GM19395 (cell line): ENCODE measurements around the gene PTDSS2.
"Not testable (repeated sequence)": the region's sequence is repeated elsewhere in the genome, so short reads cannot be mapped to it uniquely, and the experiment has no call there.

ENCODE experiments used
- ATAC-seq: cut with Tn5 transposase; IDR thresholded peaks from one replicate; pipeline ENCODE4 v1.9.1; 2021; ENCODE audit warnings: mild to moderate bottlenecking, moderate library complexity; ENCODE audit not compliant: unreplicated experiment

The PTDSS2 gene

GRCh38 chr11:449889-450808 lies at the start of gene PTDSS2:
Gene PTDSS2 (plus strand): TSS chr11:450279. CDS start chr11:450456, 177 bp downstream.
- peak; percentile 81 for ATAC-seq

- ATAC-seq: not testable (repeated sequence)
These were observed 48.9 kb upstream of the PTDSS2 start for GRCh38 chr11:401196-401595.

- no peak for ATAC-seq
These were observed 46.9 kb upstream of the PTDSS2 start for GRCh38 chr11:403021-403760.

DNA sequence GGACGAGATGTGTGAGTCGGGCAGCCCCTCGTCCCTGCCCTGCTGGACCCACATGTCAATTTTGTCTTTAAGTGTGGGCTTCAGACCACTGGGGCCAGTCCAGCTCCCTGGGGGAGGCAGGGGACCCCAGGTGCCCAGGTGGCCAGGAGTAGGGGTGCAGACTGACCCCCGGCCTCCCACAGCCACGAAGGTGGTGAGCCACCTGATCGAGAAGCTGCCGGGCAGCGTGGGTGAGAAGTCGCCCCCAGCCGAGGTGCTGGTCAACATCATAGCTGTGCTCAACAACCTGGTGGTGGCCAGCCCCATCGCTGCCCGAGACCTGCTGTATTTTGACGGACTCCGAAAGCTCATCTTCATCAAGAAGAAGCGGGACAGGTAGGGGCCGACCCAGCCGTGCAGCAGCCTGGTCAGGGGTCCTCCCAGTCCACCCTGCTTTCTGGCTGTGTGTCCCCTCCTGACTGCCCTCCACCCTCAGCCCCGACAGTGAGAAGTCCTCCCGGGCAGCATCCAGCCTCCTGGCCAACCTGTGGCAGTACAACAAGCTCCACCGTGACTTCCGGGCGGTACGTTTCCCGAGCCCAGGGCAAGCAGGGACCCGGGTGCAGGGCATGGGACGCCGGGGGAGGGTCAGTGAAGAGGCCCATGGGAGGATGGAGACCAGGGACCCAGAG lies 46.2 kb upstream of the PTDSS2 start:
- ATAC-seq: no peak

DNA sequence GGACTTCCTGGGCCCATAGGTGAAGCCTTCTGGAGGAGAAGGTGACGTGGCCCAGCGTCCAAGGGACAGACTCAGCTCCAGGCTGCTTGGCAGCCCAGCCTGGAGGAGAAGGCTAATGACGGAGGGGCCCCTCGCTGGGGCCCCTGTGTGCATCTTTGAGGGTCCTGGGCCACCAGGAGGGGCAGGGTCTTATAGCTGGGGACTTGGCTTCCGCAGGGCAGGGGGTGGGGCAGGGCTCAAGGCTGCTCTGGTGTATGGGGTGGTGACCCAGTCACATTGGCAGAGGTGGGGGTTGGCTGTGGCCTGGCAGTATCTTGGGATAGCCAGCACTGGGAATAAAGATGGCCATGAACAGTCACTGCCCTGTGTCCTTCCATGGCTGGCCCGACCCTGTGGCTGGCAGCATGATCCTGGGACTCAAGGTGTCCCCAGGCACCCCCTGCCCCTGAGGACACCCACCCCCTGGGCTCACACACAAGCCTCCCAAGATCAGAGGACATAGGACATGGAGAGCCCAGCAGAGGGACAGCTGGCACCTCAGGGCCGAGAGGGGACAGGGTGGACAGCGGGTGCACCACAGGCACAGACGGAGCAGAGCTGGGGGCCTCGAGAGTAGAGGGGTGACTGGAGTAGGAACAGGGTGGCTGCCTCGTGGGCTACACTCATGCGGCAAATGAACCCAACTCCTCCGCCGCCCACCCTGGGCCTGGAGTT lies 45.4 kb upstream of the PTDSS2 start:
- ATAC-seq: no peak

DNA sequence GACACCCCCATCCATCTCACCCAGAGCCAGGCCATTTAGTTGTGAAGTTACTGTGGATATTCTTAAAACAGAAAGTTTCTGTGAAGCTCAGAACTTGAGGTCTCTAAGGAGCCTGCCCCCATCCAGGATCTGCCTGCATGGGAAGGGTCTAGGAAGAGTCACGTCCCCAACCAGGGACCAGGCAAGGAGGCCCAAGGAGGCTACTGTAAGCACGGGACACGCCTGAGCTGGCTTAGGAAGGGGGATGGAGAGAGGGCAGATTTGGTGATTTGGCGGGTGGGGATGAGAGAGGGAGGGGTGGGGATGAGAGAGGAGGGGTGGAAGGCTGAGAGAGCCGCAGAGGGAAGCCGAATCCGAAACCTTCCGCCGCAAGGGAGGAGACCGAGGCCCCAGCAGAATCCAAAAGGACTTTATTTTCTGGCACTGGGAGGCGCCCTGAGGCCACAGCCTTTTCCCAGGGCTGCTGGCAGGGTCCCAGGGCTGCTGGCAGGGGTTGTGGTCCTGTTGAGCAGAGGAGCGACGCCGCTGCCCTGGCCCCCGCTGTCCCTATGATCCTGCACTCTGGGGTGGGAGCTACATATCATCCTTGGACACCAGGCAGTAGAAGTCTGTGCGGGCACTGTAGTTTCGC lies 44.6 kb upstream of the PTDSS2 start:
- no peak for ATAC-seq

DNA sequence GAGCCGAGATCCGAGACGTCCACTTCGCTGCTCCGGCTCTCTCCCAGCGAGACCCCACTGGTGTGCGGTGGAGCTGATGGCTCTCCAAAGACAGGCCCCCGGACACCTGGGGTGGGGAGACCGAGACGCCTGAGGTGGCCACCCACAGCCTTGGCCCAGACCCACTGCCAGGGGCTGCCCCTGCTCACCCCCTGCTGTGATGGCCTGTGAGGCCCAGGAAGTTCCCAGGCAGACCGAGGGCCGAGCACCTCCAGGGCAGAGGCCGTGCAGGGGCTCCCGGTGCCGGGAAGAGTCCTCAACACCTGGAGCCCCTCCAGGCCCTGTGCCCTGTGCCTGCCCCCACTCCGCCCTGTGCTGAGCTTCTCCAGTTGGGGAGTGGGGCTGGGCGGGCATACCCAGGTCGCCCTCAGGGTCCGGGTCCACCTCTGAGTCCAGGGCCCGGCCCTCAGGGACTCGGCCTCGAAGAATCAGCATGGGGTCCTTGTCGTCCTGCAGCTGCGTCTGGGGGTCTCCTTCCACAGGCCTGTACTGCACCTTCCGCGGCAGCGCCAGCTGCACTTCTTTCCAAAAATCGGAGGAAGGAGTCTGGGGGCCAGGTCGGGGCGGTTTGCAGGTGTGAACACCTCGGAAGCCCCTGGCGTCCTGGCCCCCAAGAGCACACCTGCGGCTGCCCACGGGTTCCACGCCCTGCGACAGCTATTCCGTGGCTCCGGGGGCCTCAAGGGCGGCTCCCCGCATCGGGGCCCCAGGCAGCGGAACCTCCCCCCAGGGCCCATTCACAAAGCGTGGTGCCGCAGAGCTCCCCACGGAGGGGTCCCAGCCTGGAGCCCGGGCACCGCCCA lies 43.9 kb upstream of the PTDSS2 start:
- ATAC-seq: no peak

DNA sequence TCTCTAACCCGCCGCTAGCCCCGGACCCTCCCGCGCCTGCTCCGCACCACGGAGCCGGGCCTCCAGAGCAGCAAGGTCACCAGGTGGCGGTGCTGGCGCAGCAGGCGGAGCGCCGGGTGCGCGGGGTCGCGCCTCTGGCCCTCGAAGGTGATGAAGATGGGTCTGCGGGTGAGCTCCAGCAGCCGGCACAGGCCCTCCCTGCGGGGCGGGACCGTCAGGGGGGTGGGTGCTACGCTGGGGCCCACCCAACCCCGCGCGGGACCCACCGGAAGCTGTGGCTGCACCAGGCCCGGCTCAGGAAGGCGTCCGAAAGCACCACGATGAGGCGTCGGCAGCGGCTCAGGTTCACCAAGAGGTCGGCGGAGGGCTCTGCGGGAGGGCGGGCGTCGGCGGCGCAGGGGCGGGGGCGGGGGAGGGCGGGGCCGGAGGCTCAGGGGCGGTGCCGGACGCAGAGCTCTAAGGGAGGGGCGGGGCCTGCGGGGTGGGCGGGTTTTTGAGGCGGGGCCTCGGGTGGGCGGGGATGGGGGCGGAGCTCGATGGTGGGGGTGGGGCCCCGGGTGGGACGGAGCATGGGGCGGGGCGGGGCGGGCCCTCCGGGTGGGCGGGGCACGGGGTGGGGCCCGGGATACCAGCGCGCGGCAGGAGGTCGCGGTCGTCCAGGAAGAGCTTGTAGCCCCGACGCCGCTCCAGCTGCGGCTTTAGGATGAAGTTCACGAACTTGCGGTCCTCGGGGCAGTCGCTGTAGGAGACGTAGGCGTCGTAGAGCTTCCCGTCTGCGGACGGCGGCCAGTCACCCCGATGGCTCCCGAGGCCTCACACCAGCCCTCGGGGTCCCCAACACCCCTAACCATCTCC lies 43.1 kb upstream of the PTDSS2 start:
- ATAC-seq: peak; percentile 72

GRCh38 chr11:407651-408123 lies 42.4 kb upstream of the PTDSS2 start:
- ATAC-seq: no peak

DNA sequence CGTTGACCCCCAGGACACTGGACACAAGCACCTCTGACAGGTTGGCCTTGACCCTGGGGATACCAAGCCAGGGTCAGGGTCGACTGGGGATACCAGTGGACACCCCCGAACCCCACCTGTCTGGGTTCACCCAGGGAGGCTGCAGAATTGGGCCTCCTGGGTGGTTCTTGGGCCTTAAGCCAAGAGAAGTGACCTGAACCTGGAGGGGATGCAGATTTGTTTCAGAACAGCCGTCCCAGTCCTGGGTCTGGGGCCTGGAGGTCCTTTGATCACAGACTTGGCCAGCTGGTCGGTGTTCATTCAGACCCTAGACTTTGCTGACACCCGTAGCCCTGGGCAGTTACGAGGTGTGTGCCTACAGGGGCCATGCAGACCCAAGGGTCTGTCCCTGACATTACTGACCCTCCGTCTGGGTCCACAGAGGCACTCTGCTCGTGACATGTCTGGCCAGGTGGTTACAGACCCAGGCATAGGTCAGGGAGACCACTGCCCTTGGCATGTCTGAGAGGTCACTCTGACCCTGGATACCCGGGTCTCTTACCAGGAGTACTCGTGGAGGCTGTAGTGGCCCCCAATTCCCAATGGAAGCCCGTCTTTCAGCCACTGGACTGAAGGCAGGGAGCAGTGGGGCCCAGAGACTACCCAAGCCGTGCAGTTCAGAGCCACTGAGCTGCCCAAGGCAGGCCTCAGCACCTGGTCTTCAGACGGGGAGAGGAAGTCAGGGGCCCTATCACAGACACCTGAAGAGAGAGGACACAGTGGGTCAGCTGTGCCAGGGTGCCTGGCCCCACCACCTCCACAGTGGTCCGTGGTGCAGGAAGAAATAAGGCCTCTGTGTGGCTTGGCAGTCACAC lies 41.7 kb upstream of the PTDSS2 start:
- ATAC-seq: no peak

DNA sequence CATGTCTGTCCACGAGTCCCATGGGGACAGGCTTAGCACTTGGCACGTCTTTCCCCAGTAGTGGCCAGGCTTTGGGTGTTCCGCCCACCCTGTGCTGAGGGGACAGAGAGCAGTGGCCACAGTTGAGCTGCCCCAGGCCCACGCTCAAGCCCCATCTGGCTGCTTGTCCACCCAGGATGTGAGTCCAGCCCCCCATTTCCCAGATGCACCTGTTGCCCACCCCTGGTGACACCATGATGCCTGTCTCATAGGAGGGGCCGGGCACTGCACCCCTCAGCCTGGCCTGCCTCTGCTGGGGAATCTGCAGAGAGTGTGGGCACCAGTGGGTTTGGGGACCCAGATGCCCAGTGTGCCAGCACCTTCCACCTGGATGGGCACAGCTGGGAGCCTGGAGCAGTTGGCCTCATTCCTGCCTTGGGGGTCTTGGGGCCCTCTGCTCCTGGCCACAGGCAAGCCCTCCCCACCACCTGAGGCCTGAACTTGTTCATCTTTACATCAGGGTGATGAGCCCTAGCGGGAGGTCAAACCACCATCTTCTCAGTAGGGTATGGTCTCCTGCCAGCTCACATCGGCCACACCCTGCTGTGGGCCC lies 41.0 kb upstream of the PTDSS2 start:
- no peak for ATAC-seq

DNA sequence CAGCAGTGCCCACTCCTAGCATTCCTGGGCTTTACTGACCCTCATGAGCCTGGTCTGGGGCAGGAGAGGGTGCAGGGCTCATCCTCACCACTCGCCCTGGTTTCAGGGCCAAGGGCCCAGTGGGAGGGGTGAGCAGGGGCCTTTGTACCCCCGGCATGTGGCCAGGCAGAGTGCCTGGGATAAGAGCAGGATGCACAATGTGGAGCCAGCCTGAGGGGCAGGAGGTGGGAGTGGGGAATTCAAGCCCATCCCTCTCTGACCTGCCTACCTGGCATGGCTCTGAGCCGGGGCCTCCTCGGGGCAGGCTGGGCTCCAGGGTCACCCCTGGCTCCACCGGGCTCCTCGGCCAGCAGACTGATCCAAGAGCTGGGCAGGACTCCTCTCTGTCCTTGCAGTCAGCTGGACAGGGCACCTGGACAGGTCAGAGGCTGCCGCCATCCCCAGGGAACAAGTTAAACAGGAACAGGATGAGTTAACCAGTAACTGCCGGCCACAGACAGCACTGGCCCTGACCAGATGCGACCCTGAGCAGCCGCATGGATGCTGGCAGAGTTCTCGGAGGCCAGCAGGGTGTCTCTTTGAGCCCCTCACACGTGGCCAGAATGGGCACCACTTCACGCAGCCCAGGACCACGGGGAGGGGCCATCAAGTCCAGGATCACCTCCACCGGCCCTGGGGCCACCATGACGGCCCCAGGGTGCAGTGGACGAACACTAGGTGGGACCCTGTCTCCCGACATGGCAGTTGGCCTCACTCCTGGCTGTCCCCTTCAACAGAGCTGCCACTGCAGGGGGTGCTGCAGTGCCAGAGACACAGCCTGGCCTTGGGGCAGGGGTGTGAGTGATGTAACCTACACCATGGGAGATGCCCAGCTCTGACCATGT lies 40.2 kb upstream of the PTDSS2 start:
- ATAC-seq: no peak

DNA sequence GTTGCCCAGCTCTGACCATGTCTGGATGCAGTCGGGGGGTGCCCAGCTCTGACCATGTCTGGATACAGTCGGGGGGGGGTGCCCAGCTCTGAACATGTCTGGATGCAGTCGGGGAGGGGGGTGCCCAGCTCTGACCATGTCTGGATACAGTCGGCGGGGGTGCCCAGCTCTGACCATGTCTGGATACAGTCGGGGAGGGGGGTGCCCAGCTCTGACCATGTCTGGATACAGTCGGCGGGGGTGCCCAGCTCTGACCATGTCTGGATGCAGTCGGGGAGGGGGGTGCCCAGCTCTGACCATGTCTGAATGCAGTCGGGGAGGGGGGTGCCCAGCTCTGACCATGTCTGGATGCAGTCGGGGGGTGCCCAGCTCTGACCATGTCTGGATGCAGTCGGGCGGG lies 39.4 kb upstream of the PTDSS2 start:
- not testable (repeated sequence) for ATAC-seq

DNA sequence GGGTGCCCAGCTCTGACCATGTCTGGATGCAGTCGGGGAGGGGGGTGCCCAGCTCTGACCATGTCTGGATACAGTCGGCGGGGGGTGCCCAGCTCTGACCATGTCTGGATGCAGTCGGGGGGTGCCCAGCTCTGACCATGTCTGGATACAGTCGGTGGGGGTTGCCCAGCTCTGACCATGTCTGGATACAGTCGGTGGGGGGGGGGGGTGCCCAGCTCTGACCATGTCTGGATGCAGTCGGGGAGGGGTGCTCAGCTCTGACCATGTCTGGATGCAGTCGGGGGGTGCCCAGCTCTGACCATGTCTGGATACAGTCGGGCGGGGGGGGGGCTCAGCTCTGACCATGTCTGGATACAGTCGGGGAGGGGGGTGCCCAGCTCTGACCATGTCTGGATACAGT lies 38.6 kb upstream of the PTDSS2 start:
- not testable (repeated sequence) for ATAC-seq

GRCh38 chr11:412641-413119 lies 37.4 kb upstream of the PTDSS2 start:
- ATAC-seq: no peak
